K562 (cell line): Measurements from ENCODE around the gene TSPOAP1. TPM values are rescaled to one million over a fixed set of nuclear protein-coding genes. Genes with fewer than 3 reads are reported as not detected.

Experiments
- CTBP1 ChIP-seq: fragments of 450-650 bp; IDR thresholded peaks from 2 replicates; pipeline ENCODE4 v1.6.1; 2016; ENCODE audit warnings: borderline replicate concordance
- EHMT2 ChIP-seq: fragments of 450-650 bp; IDR thresholded peaks from 2 replicates; pipeline ENCODE4 v1.6.1; 2018; ENCODE audit warnings: antibody characterized with exemption
- EP400 ChIP-seq: fragments of 450-650 bp; IDR thresholded peaks from 2 replicates; pipeline ENCODE4 v1.6.1; 2017; ENCODE audit warnings: antibody characterized with exemption, mild to moderate bottlenecking, moderate library complexity
- GTF2F1 ChIP-seq: IDR thresholded peaks from 2 replicates; pipeline ENCODE4 v1.6.1; 2011; ENCODE audit warnings: low read depth, low read length, improper control_type of control experiment
- HMGN3 ChIP-seq: IDR thresholded peaks from 2 replicates; pipeline ENCODE4 v1.6.1; 2011; ENCODE audit warnings: borderline replicate concordance, low read depth, mild to moderate bottlenecking, mixed read lengths, low read length; ENCODE audit not compliant: insufficient read length; ENCODE audit errors: extremely low read depth
- MYBL2 ChIP-seq, 2 experiments: fragments of 450-650 bp in 1 of 2; sonication (generic) in 1 of 2; formaldehyde crosslinking in 1 of 2; IDR thresholded peaks; 2 replicates each; pipeline versions ENCODE4 v1.6.1 to v1.8.1; 2017 to 2022; ENCODE audit warnings: borderline replicate concordance in 1 of 2, inconsistent platforms in 1 of 2, low read depth in 1 of 2, mild to moderate bottlenecking in 1 of 2, missing genetic modification reagents in 1 of 2, moderate library complexity in 1 of 2
- NCOA1 ChIP-seq: fragments of 450-650 bp; IDR thresholded peaks from 2 replicates; pipeline ENCODE4 v1.6.1; 2016; ENCODE audit warnings: low read depth
- POLR2AphosphoS5 ChIP-seq: IDR thresholded peaks from 2 replicates; pipeline ENCODE4 v1.6.1; 2011; ENCODE audit warnings: mild to moderate bottlenecking, low read depth, low read length, moderate library complexity; ENCODE audit not compliant: control insufficient read depth, insufficient read depth
- RBFOX2 ChIP-seq: fragments of 200-400 bp; formaldehyde crosslinking; IDR thresholded peaks from 2 replicates; pipeline ENCODE4 v1.6.1; 2017; ENCODE audit warnings: low read depth, mild to moderate bottlenecking, low read length, moderate library complexity
- RBM34 ChIP-seq: fragments of 200-400 bp; formaldehyde crosslinking; IDR thresholded peaks from 2 replicates; pipeline ENCODE4 v1.6.1; 2018; ENCODE audit warnings: low read length, borderline replicate concordance; ENCODE audit not compliant: insufficient read depth
- SRF ChIP-seq, 2 experiments: fragments of 250-450, 450-650 bp in 1 of 2; sonication (Bioruptor Pico) in 1 of 2; sonication (generic) in 1 of 2; formaldehyde crosslinking; IDR thresholded peaks; 2 replicates each; pipeline versions ENCODE4 v1.5.0 to v1.5.1; 2020 to 2022; ENCODE audit warnings: mild to moderate bottlenecking in 1 of 2, missing genetic modification reagents in 1 of 2
- TCF7 ChIP-seq: sonication (generic); IDR thresholded peaks from 2 replicates; pipeline ENCODE4 v1.6.1; 2016; ENCODE audit warnings: antibody characterized with exemption, borderline replicate concordance
- ZSCAN29 ChIP-seq: fragments of 450-650 bp; IDR thresholded peaks from 2 replicates; pipeline ENCODE4 v1.6.1; 2017
- polyA plus RNA-seq, 8 experiments: library from polyadenylated mRNA; depleted of rRNA in 4 of 8; stranded (reverse) in 5 of 8; unstranded in 3 of 8; fragments of >200 nt; fragmentation: Nextera tagmentation in 2 of 8; fragmentation: Illumina TruSeq in 1 of 8; extraction: Ambion mirVana in 2 of 8; extraction: Trizol in 1 of 8; gene quantifications; 2 replicates each; pipeline versions ENCODE4 v1.2.1 to v1.2.3, GENCODE V29; 2011 to 2014; ENCODE audit warnings: inconsistent platforms in 1 of 8, missing spikeins in 1 of 8
- total RNA-seq, 7 experiments: library from RNA; depleted of rRNA in 6 of 7; stranded (reverse); fragments of >200 nt in 6 of 7; fragmentation: Illumina TruSeq in 2 of 7; extraction: Trizol in 2 of 7; gene quantifications; 2 replicates each; pipeline versions ENCODE4 v1.2.1 to v1.2.3, GENCODE V29; 2011 to 2021; ENCODE audit warnings: low replicate concordance in 1 of 7
- TF ChIP-seq, protein P1 (sequence below): sonication (generic); formaldehyde crosslinking; IDR thresholded peaks from 2 replicates; pipeline ENCODE4 v1.8.0; 2022; ENCODE audit warnings: missing genetic modification reagents, mild to moderate bottlenecking, borderline replicate concordance
- TF ChIP-seq, protein P2 (sequence below): sonication (generic); formaldehyde crosslinking; IDR thresholded peaks from 2 replicates; pipeline ENCODE4 v1.8.0; 2022; ENCODE audit warnings: missing genetic modification reagents, mild to moderate bottlenecking, moderate library complexity, borderline replicate concordance
- TF ChIP-seq, protein P3 (sequence below): fragments of 450-650 bp; IDR thresholded peaks from one replicate; pipeline ENCODE4 v1.6.1; 2018; ENCODE audit warnings: mild to moderate bottlenecking, moderate library complexity; ENCODE audit not compliant: partially characterized antibody
- TF ChIP-seq, protein P4 (sequence below): fragments of 450-650 bp; formaldehyde crosslinking; IDR thresholded peaks from 2 replicates; pipeline ENCODE4 v1.4.0; 2022; ENCODE audit warnings: mild to moderate bottlenecking, moderate library complexity
- TF ChIP-seq, protein P5 (sequence below), 2 experiments: fragments of 450-650 bp; IDR thresholded peaks; 2 replicates each; pipeline ENCODE4 v1.6.1; 2016
- TF ChIP-seq, protein P6 (sequence below): fragments of 250-450 bp; sonication (Bioruptor Pico); IDR thresholded peaks from 2 replicates; pipeline ENCODE4 v1.5.0; 2021

Gene TSPOAP1
- total and polyA plus RNA-seq, 9 of the 15 experiments (the other 6 are each of a cell fraction or from before 2014, with no cell fraction given) = 0.87 to 3.9 (median 1.8) TPM; not detected in 2

DNA sequence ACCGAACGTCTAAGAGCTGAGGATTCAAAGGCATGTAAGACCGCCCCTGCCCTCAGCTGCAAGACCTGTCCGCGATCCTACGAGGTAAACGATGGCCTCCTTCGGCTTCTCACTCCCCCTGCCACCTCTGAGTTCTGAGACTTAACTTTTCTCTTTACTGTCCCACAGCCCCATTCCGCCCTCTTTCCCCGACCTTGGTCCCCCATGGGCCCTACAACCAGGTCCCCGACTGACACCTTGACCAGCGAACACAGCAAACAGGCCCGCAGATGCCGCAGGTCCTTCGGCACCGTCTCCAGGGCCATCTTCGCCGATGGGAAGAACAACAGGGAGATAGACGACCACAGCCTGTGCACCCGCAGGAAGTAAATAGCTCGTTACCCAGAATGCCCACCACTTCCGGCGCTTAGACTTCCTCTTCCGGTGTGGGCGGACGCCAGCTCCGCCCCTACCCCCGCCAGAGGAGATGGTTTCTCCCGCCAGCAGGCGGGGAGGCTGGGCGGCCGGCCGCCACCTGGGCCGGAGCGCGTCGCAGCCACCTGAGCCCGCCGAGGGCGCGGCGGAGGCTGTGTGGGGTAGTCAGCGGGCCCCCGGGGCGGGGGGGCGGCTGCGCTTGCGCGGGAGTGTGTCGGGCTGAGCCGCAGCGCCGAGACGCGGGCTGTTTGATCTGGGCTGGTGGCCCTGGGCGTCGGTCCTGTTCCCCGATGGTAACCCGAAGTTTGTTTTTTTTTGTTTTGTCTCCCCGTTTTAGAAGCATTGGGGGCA lies 23.4 kb upstream of the TSPOAP1 start, which contains the start of gene SUPT4H1 (continued):
- TF ChIP-seq RBM34 = no peak
- peak; percentile 72 for TF ChIP-seq EP400
- TF ChIP-seq, protein P1, sequence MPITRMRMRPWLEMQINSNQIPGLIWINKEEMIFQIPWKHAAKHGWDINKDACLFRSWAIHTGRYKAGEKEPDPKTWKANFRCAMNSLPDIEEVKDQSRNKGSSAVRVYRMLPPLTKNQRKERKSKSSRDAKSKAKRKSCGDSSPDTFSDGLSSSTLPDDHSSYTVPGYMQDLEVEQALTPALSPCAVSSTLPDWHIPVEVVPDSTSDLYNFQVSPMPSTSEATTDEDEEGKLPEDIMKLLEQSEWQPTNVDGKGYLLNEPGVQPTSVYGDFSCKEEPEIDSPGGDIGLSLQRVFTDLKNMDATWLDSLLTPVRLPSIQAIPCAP (CRISPR knock-in tag) = no peak
- TF ChIP-seq CTBP1 = peak; percentile 90
- TF ChIP-seq, protein P2, sequence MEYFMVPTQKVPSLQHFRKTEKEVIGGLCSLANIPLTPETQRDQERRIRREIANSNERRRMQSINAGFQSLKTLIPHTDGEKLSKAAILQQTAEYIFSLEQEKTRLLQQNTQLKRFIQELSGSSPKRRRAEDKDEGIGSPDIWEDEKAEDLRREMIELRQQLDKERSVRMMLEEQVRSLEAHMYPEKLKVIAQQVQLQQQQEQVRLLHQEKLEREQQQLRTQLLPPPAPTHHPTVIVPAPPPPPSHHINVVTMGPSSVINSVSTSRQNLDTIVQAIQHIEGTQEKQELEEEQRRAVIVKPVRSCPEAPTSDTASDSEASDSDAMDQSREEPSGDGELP (CRISPR knock-in tag) = peak; percentile 83
- TF ChIP-seq, protein P3, sequence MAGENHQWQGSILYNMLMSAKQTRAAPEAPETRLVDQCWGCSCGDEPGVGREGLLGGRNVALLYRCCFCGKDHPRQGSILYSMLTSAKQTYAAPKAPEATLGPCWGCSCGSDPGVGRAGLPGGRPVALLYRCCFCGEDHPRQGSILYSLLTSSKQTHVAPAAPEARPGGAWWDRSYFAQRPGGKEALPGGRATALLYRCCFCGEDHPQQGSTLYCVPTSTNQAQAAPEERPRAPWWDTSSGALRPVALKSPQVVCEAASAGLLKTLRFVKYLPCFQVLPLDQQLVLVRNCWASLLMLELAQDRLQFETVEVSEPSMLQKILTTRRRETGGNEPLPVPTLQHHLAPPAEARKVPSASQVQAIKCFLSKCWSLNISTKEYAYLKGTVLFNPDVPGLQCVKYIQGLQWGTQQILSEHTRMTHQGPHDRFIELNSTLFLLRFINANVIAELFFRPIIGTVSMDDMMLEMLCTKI = no peak
- TF ChIP-seq HMGN3 = peak; percentile 97
- no peak for TF ChIP-seq MYBL2 (IDR thresholded peaks at IDR 0.05; ENCODE audit: low read depth)
- no peak for TF ChIP-seq MYBL2 (CRISPR knock-in tag; IDR thresholded peaks at IDR 0.05; ENCODE audit: borderline replicate concordance)
- TF ChIP-seq, protein P4, sequence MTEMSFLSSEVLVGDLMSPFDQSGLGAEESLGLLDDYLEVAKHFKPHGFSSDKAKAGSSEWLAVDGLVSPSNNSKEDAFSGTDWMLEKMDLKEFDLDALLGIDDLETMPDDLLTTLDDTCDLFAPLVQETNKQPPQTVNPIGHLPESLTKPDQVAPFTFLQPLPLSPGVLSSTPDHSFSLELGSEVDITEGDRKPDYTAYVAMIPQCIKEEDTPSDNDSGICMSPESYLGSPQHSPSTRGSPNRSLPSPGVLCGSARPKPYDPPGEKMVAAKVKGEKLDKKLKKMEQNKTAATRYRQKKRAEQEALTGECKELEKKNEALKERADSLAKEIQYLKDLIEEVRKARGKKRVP (CRISPR knock-in tag) = no peak
- TF ChIP-seq TCF7 = peak; percentile 78; the same call in 1 of the 2 replicates
- TF ChIP-seq EHMT2 = no peak
- TF ChIP-seq, protein P5, sequence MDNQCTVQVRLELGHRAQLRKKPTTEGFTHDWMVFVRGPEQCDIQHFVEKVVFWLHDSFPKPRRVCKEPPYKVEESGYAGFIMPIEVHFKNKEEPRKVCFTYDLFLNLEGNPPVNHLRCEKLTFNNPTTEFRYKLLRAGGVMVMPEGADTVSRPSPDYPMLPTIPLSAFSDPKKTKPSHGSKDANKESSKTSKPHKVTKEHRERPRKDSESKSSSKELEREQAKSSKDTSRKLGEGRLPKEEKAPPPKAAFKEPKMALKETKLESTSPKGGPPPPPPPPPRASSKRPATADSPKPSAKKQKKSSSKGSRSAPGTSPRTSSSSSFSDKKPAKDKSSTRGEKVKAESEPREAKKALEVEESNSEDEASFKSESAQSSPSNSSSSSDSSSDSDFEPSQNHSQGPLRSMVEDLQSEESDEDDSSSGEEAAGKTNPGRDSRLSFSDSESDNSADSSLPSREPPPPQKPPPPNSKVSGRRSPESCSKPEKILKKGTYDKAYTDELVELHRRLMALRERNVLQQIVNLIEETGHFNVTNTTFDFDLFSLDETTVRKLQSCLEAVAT (IDR thresholded peaks at IDR 0.05) = 0 out of 4 replicates have a peak, but pooled peaks of 1 of the 2 experiments have one; percentile 44
- TF ChIP-seq NCOA1 = no peak; the same call in 1 of the 2 replicates
- TF ChIP-seq POLR2AphosphoS5 = peak; percentile 81
- peak; percentile 94 for TF ChIP-seq RBFOX2
- no peak; a peak in 1 of 4 replicates for TF ChIP-seq SRF (CRISPR knock-in tag; IDR thresholded peaks at IDR 0.05)
- no peak for TF ChIP-seq ZSCAN29
- TF ChIP-seq GTF2F1 = no peak; the same call in 1 of the 2 replicates
- TF ChIP-seq, protein P6, sequence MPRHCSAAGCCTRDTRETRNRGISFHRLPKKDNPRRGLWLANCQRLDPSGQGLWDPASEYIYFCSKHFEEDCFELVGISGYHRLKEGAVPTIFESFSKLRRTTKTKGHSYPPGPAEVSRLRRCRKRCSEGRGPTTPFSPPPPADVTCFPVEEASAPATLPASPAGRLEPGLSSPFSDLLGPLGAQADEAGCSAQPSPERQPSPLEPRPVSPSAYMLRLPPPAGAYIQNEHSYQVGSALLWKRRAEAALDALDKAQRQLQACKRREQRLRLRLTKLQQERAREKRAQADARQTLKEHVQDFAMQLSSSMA (CRISPR knock-in tag) = no peak
